SJCRH30 (cell line): ENCODE data around the gene SYNDIG1. TPM values are rescaled to one million over a fixed set of nuclear protein-coding genes. Genes with fewer than 3 reads are reported as not detected.

Experiments
- DNase-seq, 2 experiments: peaks; one replicate each; pipeline ENCODE4 v3.0.0-alpha.2; 2015 to 2020
- H3K27ac ChIP-seq: fragments of 250-450 bp; sonication (Bioruptor Pico); 2 replicates; pipeline ENCODE4 v1.5.1; 2020; ENCODE audit warnings: mild to moderate bottlenecking, moderate library complexity
- H3K27me3 ChIP-seq: fragments of 250-450 bp; sonication (Bioruptor Pico); 2 replicates; pipeline ENCODE4 v1.5.1; 2020; ENCODE audit warnings: mild to moderate bottlenecking, moderate library complexity
- H3K36me3 ChIP-seq: fragments of 250-450 bp; sonication (Bioruptor Pico); 2 replicates; pipeline ENCODE4 v1.5.1; 2020; ENCODE audit warnings: mild to moderate bottlenecking, moderate library complexity
- H3K4me1 ChIP-seq: fragments of 250-450 bp; sonication (Bioruptor Pico); 2 replicates; pipeline ENCODE4 v1.5.1; 2020; ENCODE audit warnings: mild to moderate bottlenecking, moderate library complexity
- H3K4me3 ChIP-seq: fragments of 250-450 bp; sonication (Bioruptor Pico); 2 replicates; pipeline ENCODE4 v1.5.1; 2020; ENCODE audit warnings: mild to moderate bottlenecking, moderate library complexity
- H3K9me3 ChIP-seq: fragments of 250-450 bp; sonication (Bioruptor Pico); replicated peaks from 2 replicates; pipeline ENCODE4 v1.5.1; 2020; ENCODE audit warnings: mild to moderate bottlenecking, moderate library complexity
- total RNA-seq: library from RNA; depleted of rRNA; stranded (reverse); fragments of >200 nt; shearing (Covaris generic); gene quantifications from 2 replicates; pipeline ENCODE4 v1.2.3, GENCODE V29; 2014

Gene SYNDIG1
- total RNA-seq, 1 experiment from 2014 or later: not detected

DNA sequence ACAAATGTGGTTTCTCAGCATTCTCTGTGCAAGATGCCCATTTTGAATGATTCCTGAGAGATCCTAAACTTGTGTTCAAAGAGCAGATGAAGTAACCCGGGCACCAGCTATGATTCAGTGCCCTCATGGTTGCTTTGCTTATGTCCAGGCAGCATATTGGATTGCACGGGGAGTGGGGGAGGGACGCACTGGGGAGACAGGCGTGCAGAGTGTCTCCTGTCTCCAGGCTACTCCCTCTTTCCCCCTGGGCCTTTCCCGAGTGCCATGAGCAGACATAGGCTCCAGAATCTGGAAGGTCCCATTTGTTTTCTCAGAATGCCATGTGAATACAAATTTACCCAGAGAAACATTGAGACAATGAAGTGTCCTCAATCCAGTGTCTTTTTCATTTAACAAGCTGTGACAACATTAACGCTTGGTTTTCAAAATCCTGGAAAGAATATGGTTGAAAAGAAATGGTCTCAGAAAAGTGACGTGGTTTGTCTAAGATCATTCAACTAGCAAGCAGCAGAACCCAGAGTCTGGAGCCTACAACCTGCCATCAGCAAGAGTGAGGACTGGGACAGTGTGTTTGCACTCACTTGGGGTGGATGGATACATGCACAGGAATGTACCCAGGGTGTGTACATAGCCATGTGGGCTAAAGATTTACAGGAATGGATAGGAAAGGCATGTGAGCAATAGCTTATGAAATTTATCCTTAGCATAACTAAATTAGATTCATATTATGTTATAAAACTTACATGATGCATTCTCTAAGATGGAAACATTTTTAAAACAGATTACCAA lies 4.2 kb downstream of the SYNDIG1 start:
- Histone ChIP-seq H3K27me3 (no peaks in the 10 kb centered on the region), H3K9me3 (no peaks in the 10 kb centered on the region)

GRCh38 chr20:24477831-24478547 lies 8.6 kb downstream of the SYNDIG1 start:
- H3K4me1 ChIP-seq: no peaks in the 10 kb centered on the region
- DNase-seq: no peak
- no peak overlapping the region for H3K27ac ChIP-seq
- H3K4me3 ChIP-seq: no peak overlapping the region
- no peaks in the 10 kb centered on the region for H3K27me3 ChIP-seq
- H3K9me3 ChIP-seq: no peaks in the 10 kb centered on the region
- no peaks in the 10 kb centered on the region for H3K36me3 ChIP-seq

More for the DNA sequence above, 4.2 kb downstream of the SYNDIG1 start:
- Histone ChIP-seq H3K4me3 (no peak overlapping the region), H3K36me3 (no peaks in the 10 kb centered on the region), H3K27ac (no peak overlapping the region), H3K4me1 (no peaks in the 10 kb centered on the region)
- no peak for DNase-seq

DNA sequence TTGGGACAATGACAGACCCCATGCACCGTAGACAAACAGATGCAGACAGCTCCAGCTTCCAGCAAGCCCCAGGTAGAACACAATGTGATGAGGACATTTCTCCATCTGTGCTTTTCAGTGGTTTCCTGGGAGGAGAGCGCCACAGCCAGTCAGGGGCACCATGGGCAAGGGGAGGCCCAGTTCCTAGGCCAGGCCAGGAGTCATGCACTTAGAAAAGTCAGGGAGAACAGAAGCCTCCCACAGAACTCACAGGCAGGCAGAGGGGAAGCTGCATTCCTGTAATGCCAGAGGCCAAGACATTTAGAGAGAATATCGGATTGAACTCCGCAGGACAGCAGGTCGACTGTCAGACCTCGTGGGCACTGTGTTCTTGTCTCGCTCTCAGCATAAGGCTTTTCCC lies 9.2 kb downstream of the SYNDIG1 start:
- Histone ChIP-seq H3K27me3 (no peaks in the 10 kb centered on the region), H3K9me3 (no peaks in the 10 kb centered on the region), H3K36me3 (no peaks in the 10 kb centered on the region), H3K4me1 (no peaks in the 10 kb centered on the region), H3K4me3 (no peak overlapping the region), H3K27ac (no peak overlapping the region)
- DNase-seq: no peak

DNA sequence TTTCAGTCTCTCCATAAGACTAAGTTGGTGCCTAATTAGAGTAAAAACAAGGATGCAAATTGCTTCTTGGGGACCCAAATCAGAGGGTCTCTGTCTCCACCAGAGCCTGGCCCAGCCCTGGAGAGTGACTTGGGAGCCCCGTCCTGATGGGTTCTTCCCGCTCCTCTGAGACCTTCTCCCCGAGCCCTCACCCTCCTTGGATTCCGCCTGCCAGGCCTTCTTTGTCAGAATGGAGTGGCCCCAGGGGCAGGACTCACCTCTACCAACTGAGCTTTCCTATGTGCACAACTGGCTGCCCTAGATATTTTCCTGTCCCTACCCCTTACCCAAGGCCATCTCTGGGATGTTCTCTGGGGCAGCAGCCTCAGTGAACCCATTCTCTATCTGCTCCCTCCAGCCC lies 9.7 kb downstream of the SYNDIG1 start:
- Histone ChIP-seq H3K9me3 (no peaks in the 10 kb centered on the region), H3K27ac (no peak overlapping the region), H3K4me1 (no peaks in the 10 kb centered on the region), H3K27me3 (no peaks in the 10 kb centered on the region), H3K4me3 (no peak overlapping the region), H3K36me3 (no peaks in the 10 kb centered on the region)
- DNase-seq: no peak

DNA sequence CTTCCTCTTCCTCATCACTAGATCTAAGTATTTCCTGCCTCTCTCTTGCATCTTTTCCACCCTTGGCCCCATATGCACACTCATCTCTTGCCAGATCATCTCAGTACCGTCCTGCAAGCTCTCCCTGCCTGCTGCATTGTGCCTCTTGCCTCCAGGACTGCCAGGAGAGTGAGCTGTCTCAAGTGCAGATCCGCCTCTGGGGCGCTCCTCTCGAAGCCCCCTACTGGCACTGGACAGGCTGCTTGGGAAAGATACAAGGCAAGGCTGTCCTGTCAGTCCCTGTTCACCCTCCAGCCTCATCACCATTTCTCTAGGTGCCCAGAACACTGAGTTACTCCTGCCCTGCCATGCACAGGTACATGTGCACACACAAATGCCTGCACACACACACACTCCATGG lies 10.2 kb downstream of the SYNDIG1 start:
- Histone ChIP-seq H3K36me3 (no peaks in the 10 kb centered on the region), H3K4me1 (no peaks in the 10 kb centered on the region), H3K9me3 (no peaks in the 10 kb centered on the region), H3K27ac (no peak overlapping the region), H3K27me3 (no peaks in the 10 kb centered on the region), H3K4me3 (no peak overlapping the region)
- no peak for DNase-seq

- no peak for DNase-seq
- Histone ChIP-seq H3K4me3 (no peak overlapping the region), H3K27ac (no peak overlapping the region), H3K36me3 (no peaks in the 10 kb centered on the region), H3K4me1 (no peaks in the 10 kb centered on the region), H3K9me3 (no peaks in the 10 kb centered on the region), H3K27me3 (no peaks in the 10 kb centered on the region)
Measured at GRCh38 chr20:24480509-24480908, 11.1 kb downstream of the SYNDIG1 start.

- H3K4me1 ChIP-seq: no peaks in the 10 kb centered on the region
- no peaks in the 10 kb centered on the region for H3K36me3 ChIP-seq
- no peak overlapping the region for H3K27ac ChIP-seq
- no peak for DNase-seq
- no peak overlapping the region for H3K4me3 ChIP-seq
- no peaks in the 10 kb centered on the region for H3K9me3 ChIP-seq
- H3K27me3 ChIP-seq: no peaks in the 10 kb centered on the region
Measured at GRCh38 chr20:24481173-24481572, 11.7 kb downstream of the SYNDIG1 start.

- Histone ChIP-seq H3K27ac (no peak overlapping the region), H3K36me3 (no peaks in the 10 kb centered on the region), H3K27me3 (no peaks in the 10 kb centered on the region), H3K9me3 (no peaks in the 10 kb centered on the region), H3K4me1 (no peaks in the 10 kb centered on the region), H3K4me3 (no peak overlapping the region)
- no peak for DNase-seq
Measured at GRCh38 chr20:24483435-24484080, 14.1 kb downstream of the SYNDIG1 start.

DNA sequence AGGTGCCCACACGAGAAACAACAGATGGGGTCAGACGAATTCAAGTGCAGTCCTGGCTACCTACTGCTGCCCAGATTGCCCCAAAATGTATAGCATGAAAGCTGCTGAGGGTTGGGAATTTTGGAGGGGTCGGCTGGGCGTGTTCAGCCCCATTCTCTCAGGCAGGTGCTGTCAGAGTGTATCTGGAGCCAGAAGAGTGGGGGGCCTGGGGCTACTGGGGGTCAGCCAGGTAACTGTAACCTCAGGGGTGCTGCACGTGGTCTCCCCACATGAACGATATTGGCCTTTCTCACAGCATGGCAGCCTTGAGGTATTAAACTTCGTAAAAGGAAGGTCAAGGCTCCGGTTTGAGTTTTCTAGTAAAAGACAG lies 14.6 kb downstream of the SYNDIG1 start:
- H3K4me3 ChIP-seq: no peak overlapping the region
- no peaks in the 10 kb centered on the region for H3K27me3 ChIP-seq
- no peak overlapping the region for H3K27ac ChIP-seq
- no peak for DNase-seq
- no peaks in the 10 kb centered on the region for H3K9me3 ChIP-seq
- H3K36me3 ChIP-seq: no peaks in the 10 kb centered on the region
- no peaks in the 10 kb centered on the region for H3K4me1 ChIP-seq

- Histone ChIP-seq H3K9me3 (no peaks in the 10 kb centered on the region), H3K4me3 (no peak overlapping the region), H3K27ac (no peak overlapping the region), H3K36me3 (no peaks in the 10 kb centered on the region), H3K27me3 (no peaks in the 10 kb centered on the region), H3K4me1 (no peaks in the 10 kb centered on the region)
- DNase-seq: no peak
Measured at GRCh38 chr20:24485981-24486380, 16.6 kb downstream of the SYNDIG1 start.

- no peak overlapping the region for H3K4me3 ChIP-seq
- H3K36me3 ChIP-seq: no peaks in the 10 kb centered on the region
- no peak overlapping the region for H3K27ac ChIP-seq
- DNase-seq: no peak
- H3K9me3 ChIP-seq: no peaks in the 10 kb centered on the region
- H3K27me3 ChIP-seq: no peaks in the 10 kb centered on the region
- no peaks in the 10 kb centered on the region for H3K4me1 ChIP-seq
Measured at GRCh38 chr20:24487240-24487639, 17.8 kb downstream of the SYNDIG1 start.

DNA sequence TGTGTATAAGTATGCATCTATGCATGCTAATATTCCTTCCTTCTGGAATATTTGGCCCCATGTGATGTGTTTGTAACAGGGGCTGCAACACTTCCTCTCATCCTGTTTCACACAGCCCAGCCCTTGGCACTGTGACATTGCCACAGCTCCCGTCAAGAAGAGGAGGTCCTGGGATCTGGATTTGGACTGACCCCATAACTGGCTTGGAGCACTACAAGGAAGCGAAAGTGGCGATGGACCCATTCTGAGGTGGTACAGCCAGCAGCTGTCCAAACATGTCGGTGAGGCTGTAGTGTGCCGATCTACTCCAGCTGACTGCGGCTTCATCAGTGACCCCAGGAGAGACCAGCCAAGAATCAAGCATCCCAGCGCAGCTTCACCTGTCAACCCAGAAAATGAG lies 18.2 kb downstream of the SYNDIG1 start:
- no peak for DNase-seq
- no peaks in the 10 kb centered on the region for H3K27me3 ChIP-seq

GRCh38 chr20:24488064-24488799 lies 18.8 kb downstream of the SYNDIG1 start:
- no peak overlapping the region for H3K4me3 ChIP-seq
- no peaks in the 10 kb centered on the region for H3K27me3 ChIP-seq
- no peaks in the 10 kb centered on the region for H3K9me3 ChIP-seq
- no peak overlapping the region for H3K27ac ChIP-seq
- H3K4me1 ChIP-seq: no peaks in the 10 kb centered on the region
- DNase-seq: no peak
- no peaks in the 10 kb centered on the region for H3K36me3 ChIP-seq

More for the DNA sequence above, 18.2 kb downstream of the SYNDIG1 start:
- Histone ChIP-seq H3K27ac (no peak overlapping the region), H3K36me3 (no peaks in the 10 kb centered on the region), H3K4me1 (no peaks in the 10 kb centered on the region), H3K4me3 (no peak overlapping the region), H3K9me3 (no peaks in the 10 kb centered on the region)

DNA sequence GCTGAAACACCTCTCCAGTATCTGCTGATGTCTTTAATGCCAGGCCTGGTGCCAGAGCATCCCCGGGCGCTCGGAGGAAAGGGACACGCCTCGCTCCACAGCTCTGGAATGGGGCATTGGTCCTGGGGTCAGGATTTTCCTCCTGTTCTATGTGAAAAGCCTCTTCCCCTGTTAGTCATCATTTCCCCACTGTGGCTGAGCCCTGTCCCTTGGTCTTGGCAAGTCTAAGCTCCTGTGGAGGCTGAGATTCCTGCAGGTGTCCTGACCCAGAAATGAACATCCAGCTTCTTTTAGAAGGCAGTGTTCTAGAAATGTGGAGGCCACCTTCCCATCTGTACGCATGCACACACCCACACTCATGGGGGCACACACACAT lies 19.4 kb downstream of the SYNDIG1 start:
- Histone ChIP-seq H3K27me3 (no peaks in the 10 kb centered on the region), H3K27ac (no peak overlapping the region), H3K9me3 (no peaks in the 10 kb centered on the region), H3K4me1 (no peaks in the 10 kb centered on the region), H3K36me3 (no peaks in the 10 kb centered on the region), H3K4me3 (no peak overlapping the region)
- DNase-seq: no peak

GRCh38 chr20:24489193-24489592 lies 19.8 kb downstream of the SYNDIG1 start:
- Histone ChIP-seq H3K27ac (no peak overlapping the region), H3K36me3 (no peaks in the 10 kb centered on the region), H3K9me3 (no peaks in the 10 kb centered on the region), H3K4me1 (no peaks in the 10 kb centered on the region), H3K4me3 (no peak overlapping the region), H3K27me3 (no peaks in the 10 kb centered on the region)
- no peak for DNase-seq
